Stimulated activated CD4-positive, alpha-beta T cell treated with anti-CD3 and anti-CD28 coated beads, Interleukin-4, amount 100 ng/mL, for 24 hours (primary cell): ENCODE data around the gene DLG2.
"Not testable (repeated sequence)": the region's sequence is repeated elsewhere in the genome, so short reads cannot be mapped to it uniquely, and the experiment has no call there.

Experiments used
- DNase-seq: peaks from one replicate; pipeline ENCODE4 v3.0.0-alpha.2; 2020

Gene DLG2

DNA sequence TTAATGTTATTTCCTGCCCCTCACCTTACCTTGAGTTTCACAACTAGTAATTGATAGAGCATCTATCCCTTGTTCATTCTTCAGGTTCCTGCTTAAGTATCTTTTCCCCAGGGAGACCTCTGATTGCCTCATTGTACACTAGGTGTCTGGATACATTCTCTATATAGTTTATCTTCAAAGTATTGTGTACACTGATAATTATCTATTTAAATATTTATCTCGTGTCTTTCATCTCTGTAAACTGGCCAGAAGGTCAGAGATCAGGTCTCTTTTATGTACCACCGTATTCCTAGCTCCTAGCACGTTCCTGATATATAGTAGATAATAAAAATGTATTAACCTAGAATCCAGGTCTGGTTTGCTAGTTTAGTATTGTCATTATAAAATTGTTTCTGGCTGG is 7.6 kb upstream of the DLG2 start:
- DNase-seq: no peak

- DNase-seq: peak; percentile 24
Observed at GRCh38 chr11:85628771-85629341, 1.7 kb upstream of the DLG2 start.

DNA sequence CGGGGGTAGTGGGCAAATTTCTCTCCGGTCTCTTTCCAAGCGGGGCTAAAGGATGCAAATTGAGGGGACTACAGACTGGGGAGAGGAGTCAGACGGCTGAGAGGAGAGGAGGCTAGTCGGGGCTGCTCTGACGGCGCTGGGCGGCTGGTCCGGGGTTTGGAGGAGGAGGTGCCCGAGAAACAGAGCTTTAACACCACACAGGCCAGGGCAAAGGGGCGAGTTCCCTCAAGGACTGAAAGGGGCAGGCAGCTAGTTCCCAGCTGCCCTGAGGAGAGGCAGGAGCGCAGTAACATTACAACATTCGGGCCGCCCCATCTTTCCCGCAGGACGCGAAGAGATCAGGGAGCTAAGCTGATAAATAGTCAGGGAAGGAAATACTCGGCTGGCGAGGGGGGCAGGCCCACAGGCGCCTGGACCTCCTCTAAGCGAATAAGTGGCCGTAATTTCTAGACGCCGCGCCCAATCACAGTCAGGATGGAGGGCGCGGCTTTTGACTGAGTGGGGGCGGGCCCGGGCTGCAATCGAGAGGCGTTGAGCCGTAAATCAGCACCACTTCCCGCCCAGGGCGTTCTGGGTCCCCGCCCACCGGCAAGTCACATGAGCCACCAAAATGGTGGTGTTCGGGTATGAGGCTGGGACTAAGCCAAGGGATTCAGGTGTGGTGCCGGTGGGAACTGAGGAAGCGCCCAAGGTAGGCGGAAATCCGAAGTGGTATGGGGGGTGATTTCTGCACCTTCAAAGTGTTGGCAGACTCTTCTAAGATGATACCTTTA is 1.0 kb upstream of the DLG2 start, which contains the start of gene TMEM126B:
TMEM126B (plus strand) TSS at position 596 of the 773 bp plus-strand sequence; CDS start at position 611, 15 bp downstream.
- peak; percentile 98 for DNase-seq

DNA sequence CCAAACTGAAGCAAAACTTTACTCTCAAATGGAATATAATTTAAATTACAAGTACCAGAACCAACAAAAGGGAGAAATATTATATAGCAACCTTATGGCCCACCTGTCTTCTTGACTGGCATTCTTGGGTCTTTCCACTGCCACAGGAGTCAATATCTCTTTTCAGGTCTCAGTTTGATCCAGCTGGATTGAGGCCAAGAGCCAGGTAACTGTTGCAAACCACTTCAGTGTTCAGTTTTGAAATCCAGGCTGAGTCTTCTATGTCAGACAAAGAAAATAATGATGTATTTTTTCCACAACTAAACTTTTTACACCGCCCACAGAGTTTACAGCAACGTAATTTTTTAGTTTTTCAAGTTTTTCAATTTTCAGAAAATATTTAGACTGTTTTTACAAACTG is 648 bp downstream of the DLG2 start:
- DNase-seq: no peak

DNA sequence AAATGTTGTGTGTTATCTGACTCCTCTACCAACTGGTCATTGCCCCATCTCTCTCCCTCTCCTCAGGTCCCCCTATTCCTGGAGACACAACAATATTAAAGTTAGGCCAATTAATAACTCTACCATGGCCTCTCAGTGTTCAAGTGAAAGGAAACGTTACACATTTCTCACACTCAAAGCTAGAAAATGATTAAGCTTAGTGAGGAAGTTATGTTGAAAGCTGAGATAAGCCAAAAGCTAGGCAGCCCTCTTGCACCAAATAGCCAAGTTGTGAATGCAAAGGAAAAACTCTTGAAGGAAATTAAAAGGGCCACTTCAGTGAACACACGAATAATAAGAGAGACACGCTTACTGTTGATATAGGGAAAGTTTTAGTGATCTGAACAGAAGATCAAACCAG is 6.9 kb downstream of the DLG2 start:
- no peak for DNase-seq

- DNase-seq: no peak
Observed at GRCh38 chr11:85619499-85619898, 7.6 kb downstream of the DLG2 start.

- DNase-seq: not testable (repeated sequence)
Observed at GRCh38 chr11:85611643-85612042, 15.5 kb downstream of the DLG2 start.

DNA sequence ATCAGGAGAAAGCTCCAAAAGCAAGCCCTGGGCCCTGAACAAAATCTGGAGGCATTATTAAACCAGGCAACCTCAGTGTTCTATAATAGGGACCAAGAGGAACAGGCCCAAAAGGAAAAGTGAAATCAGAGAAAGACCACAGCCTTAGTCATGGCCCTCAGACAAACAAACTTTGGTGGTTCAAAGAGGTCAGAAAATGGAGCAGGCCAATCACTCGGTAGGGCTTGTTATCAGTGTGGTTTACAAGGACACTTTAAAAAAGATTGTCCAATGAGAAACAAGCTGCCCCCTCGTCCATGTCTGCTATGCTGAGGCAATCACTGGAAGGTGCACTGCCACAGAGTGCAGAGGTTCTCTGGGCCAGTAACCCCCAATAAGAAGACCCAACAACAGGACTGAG is 17.9 kb downstream of the DLG2 start:
- not testable (repeated sequence) for DNase-seq

DNA sequence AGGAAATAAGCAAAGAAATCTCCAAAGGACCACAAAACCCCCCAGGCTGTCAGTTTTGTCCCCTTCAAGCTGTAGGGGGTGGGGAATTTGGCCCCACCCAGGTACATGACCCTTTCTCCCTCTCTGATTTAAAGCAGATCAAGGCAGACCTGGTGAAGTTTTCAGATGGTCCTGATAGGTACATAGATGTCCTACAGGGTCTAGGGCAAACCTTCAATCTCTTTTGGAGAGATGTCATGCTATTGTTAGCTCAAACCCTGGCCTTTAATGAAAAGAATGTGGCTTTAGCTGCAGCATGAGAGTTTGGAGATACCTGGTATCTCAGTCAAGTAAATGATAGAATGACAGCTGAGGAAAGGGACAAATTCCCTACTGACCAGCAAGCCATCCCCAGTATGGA is 18.5 kb downstream of the DLG2 start:
- not testable (repeated sequence) for DNase-seq

GRCh38 chr11:85606237-85606636 is 20.9 kb downstream of the DLG2 start:
- DNase-seq: not testable (repeated sequence)

GRCh38 chr11:85603220-85603619 is 23.9 kb downstream of the DLG2 start:
- DNase-seq: no peak

GRCh38 chr11:85602526-85603213 is 24.5 kb downstream of the DLG2 start:
- no peak for DNase-seq

DNA sequence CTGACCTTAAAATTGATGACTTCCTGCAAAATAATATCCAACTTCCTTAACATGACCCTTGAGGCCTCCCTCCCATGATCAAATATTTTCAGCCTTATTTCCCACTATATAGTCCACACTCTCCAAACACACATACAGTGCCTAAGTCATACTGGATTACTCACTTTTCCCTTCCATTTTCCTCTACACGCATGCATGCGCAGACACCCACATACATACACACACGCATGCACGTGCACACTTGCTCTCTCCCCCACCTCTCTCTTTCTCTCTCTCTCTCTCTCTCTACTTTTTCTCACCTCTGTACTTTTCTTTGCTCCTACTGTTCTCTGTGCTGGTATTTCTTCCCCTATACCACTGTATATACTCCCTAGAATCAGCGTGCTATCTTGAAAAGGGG is 28.1 kb downstream of the DLG2 start:
- no peak for DNase-seq

DNA sequence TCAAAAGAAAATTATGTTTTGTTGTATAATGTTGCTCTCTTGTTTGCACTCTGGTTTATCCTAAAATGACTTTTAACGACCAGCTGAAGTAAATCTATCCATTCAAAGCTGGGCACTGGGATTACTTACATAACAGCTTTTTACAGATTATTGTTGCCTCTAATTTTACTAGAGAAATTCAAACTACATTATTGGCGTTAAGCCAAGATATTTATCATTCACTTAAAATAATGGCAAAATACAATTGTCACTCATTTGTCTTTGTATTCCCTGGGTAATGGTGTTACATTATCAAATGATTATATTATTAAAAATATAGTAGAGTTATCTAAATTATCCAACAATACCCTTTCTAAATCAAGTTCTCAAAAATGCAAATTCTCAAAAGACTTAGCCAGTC is 30.3 kb downstream of the DLG2 start:
- no peak for DNase-seq

DNA sequence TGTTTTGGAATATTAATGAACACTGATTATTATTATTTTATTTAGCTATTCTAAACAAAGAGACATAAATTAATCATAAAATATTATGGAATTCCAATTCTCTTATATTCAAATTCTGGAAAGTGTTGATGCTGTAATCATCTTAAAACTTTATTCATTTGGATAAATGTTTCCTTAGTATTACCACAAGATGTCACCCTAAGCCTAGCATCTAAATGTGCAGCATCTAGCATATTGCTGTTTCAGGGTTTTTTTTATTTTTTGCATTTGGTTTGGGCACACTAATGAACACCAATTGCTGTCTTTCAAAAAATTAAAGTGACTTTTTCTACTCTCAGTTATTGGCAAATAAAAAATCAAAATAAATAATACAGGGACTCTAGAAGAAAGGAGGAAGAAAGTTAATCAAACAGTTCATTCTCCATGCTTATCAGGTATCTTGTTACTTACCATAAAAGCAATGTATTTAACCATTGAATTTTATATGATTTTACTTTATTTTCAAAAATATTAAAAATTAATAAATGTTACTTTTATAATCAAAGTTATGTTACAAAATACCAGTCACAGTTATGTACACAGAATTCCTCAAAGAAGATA is 31.8 kb downstream of the DLG2 start:
- no peak for DNase-seq

GRCh38 chr11:85590848-85591483 is 36.2 kb downstream of the DLG2 start:
- DNase-seq: no peak

DNA sequence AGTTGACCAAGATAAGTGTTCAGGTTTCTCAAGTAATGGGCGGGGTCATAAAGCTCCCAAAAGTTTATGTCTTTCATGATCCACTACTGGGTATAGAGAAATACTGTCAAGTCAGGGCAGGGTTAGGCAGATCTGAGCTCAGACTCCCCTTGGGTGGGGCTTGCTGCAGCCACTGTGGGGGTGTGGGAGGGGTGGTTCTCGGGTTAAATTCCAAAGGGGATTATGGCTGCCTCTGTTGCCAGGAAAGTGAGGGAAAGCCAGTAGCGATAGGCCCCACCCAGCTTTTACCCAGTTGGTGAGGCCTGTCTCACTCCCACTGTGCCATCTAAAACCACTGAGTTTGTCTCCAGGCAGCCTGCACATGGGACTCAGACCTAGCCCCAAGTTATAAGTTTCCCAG is 37.8 kb downstream of the DLG2 start:
- DNase-seq: no peak

DNA sequence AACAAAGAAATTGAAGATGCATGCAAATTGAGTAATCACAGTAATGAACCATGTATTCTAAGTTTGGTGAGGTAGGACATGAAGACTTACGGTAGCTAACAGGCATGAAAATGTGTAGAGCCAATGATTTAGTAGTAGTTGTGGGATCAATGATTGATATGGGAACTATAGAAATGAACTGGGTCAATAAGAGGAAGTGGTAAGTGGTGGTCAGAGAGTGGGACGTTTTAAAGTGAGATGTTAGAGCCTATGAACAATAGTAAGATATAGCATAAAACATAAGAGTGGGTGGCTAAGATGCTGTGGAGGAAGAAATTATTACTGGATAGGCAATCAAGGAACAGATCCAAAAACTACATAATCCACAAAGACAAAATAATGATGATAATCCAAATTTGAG is 45.0 kb downstream of the DLG2 start:
- no peak for DNase-seq

GRCh38 chr11:85575388-85575787 is 51.8 kb downstream of the DLG2 start:
- DNase-seq: no peak

GRCh38 chr11:85572056-85572455 is 55.1 kb downstream of the DLG2 start:
- DNase-seq: no peak

DNA sequence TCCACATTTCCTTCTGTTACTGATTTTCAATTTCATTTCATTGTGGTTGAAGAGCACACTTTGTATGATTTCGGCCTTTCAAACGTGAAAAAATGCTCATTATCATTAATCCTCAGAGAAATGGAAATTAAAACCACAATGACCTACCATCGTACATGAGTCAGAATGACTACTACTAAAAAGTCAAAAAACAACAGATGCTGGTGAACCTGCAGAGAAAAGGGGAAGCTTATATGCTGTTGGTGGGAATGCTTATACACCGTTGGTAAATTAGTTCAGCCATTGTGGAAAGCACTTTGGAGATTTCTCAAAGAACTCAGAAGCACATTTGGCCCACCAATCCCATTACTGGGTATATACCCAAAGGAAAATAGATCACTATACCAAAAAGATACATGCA is 57.6 kb downstream of the DLG2 start:
- no peak for DNase-seq

- no peak for DNase-seq
Observed at GRCh38 chr11:85558411-85558810, 68.7 kb downstream of the DLG2 start.

DNA sequence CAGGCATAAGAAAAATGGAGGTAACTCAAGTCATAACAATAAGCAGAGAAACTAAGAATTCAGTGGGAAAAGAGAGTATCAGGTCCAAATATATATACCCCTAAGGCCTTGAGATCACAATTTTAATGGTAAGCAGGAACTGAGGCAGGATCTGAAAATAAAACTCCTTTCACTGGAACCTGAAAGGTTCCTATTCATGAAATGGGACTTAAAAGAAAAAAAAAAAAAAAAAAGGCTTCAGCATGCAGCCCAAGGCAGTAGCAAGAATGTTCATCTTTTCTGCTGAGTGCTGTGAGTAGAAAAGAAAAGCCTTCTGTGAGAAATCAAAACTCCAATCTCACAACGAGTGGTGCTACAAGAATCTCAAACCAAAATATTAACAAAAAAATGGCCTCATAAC is 75.3 kb downstream of the DLG2 start:
- no peak for DNase-seq
